H9 (cell line): ENCODE measurements around the gene PARVB. TPM values are rescaled to one million over a fixed set of nuclear protein-coding genes. Genes with fewer than 3 reads are reported as not detected.

ENCODE experiments used
- DNase-seq: peaks from one replicate; pipeline ENCODE4 v3.0.0-alpha.2; 2017
- H2AFZ ChIP-seq: one replicate; pipeline ENCODE4 v1.6.1; 2013; ENCODE audit warnings: mild to moderate bottlenecking, low read length, control low read depth, moderate library complexity
- H2AK5ac ChIP-seq: 2 replicates; pipeline ENCODE4 v1.6.1; 2013; ENCODE audit warnings: low read length, control low read depth, mixed read lengths; ENCODE audit not compliant: insufficient read length
- H2BK120ac ChIP-seq: one replicate; pipeline ENCODE4 v1.6.1; 2013; ENCODE audit warnings: low read depth, mild to moderate bottlenecking, low read length, control low read depth, inconsistent platforms; ENCODE audit not compliant: poor library complexity, severe bottlenecking
- H2BK12ac ChIP-seq: 2 replicates; pipeline ENCODE4 v1.6.1; 2013; ENCODE audit warnings: low read length, control low read depth, mixed read lengths, low read depth; ENCODE audit not compliant: insufficient read length
- H2BK15ac ChIP-seq: 2 replicates; pipeline ENCODE4 v1.6.1; 2013; ENCODE audit warnings: low read depth, low read length, control low read depth
- H2BK20ac ChIP-seq: one replicate; pipeline ENCODE4 v1.6.1; 2013; ENCODE audit warnings: low read depth, mild to moderate bottlenecking, low read length, control low read depth, inconsistent platforms; ENCODE audit not compliant: poor library complexity, severe bottlenecking
- H2BK5ac ChIP-seq: 2 replicates; pipeline ENCODE4 v1.6.1; 2013; ENCODE audit warnings: low read length, control low read depth, mixed read lengths; ENCODE audit not compliant: insufficient read length
- H3K14ac ChIP-seq: 2 replicates; pipeline ENCODE4 v1.6.1; 2013; ENCODE audit warnings: low read length, control low read depth; ENCODE audit not compliant: insufficient read depth
- H3K18ac ChIP-seq: 2 replicates; pipeline ENCODE4 v1.6.1; 2013; ENCODE audit warnings: low read depth, mild to moderate bottlenecking, mixed read lengths, low read length, control low read depth; ENCODE audit not compliant: insufficient read length
- H3K23ac ChIP-seq: 2 replicates; pipeline ENCODE4 v1.6.1; 2013; ENCODE audit warnings: low read length, control low read depth, mixed read lengths, low read depth; ENCODE audit not compliant: insufficient read length
- H3K23me2 ChIP-seq: 2 replicates; pipeline ENCODE4 v1.6.1; 2013; ENCODE audit warnings: low read depth, mild to moderate bottlenecking, mixed read lengths, low read length, control low read depth; ENCODE audit not compliant: insufficient read length, poor library complexity, severe bottlenecking
- H3K27ac ChIP-seq: 2 replicates; pipeline ENCODE4 v1.5.1; 2013; ENCODE audit warnings: low read length, control low read depth, mixed read lengths, low read depth; ENCODE audit not compliant: insufficient read length
- H3K27me3 ChIP-seq: 2 replicates; pipeline ENCODE4 v1.6.1; 2013; ENCODE audit warnings: low read length, control low read depth, inconsistent platforms; ENCODE audit not compliant: insufficient read depth
- H3K4ac ChIP-seq: 2 replicates; pipeline ENCODE4 v1.6.1; 2013; ENCODE audit warnings: low read depth, mild to moderate bottlenecking, control low read depth, inconsistent platforms, low read length, moderate library complexity
- H3K4me1 ChIP-seq: 2 replicates; pipeline ENCODE4 v1.6.1; 2013; ENCODE audit warnings: low read length, control low read depth, inconsistent platforms; ENCODE audit not compliant: insufficient read depth
- H3K4me2 ChIP-seq: 2 replicates; pipeline ENCODE4 v1.6.1; 2013; ENCODE audit warnings: low read length, control low read depth, mixed read lengths; ENCODE audit not compliant: insufficient read length, insufficient read depth
- H3K56ac ChIP-seq: 2 replicates; pipeline ENCODE4 v1.6.1; 2013; ENCODE audit warnings: low read depth, mild to moderate bottlenecking, mixed read lengths, low read length, control low read depth; ENCODE audit not compliant: insufficient read length
- H3K79me1 ChIP-seq: 2 replicates; pipeline ENCODE4 v1.6.1; 2013; ENCODE audit warnings: low read depth, mild to moderate bottlenecking, moderate library complexity, low read length, control low read depth, inconsistent platforms; ENCODE audit not compliant: insufficient read depth, poor library complexity, severe bottlenecking
- H3K79me2 ChIP-seq: 2 replicates; pipeline ENCODE4 v1.6.1; 2013; ENCODE audit warnings: low read length, control low read depth, inconsistent platforms; ENCODE audit not compliant: insufficient read depth
- H3K9ac ChIP-seq: 2 replicates; pipeline ENCODE4 v1.6.1; 2013; ENCODE audit warnings: low read length, control low read depth, mixed read lengths; ENCODE audit not compliant: insufficient read length; ENCODE audit errors: extremely low read depth
- H3K9me3 ChIP-seq: one replicate; pipeline ENCODE4 v1.6.1; 2013; ENCODE audit warnings: low read depth, low read length, inconsistent platforms; ENCODE audit not compliant: control insufficient read depth
- H3T11ph ChIP-seq: one replicate; pipeline ENCODE4 v1.6.1; 2013; ENCODE audit warnings: mild to moderate bottlenecking, low read length, control low read depth, inconsistent platforms
- H4K20me1 ChIP-seq: one replicate; pipeline ENCODE4 v1.6.1; 2013; ENCODE audit not compliant: control insufficient read depth, insufficient read length, insufficient read depth
- H4K5ac ChIP-seq: 2 replicates; pipeline ENCODE4 v1.6.1; 2013; ENCODE audit warnings: low read depth, mild to moderate bottlenecking, mixed read lengths, low read length, control low read depth; ENCODE audit not compliant: insufficient read length
- H4K8ac ChIP-seq: replicated peaks from 2 replicates; pipeline ENCODE4 v1.6.1; 2013; ENCODE audit warnings: low read length, control low read depth, mixed read lengths, low read depth; ENCODE audit not compliant: insufficient read length
- H4K91ac ChIP-seq: 2 replicates; pipeline ENCODE4 v1.6.1; 2013; ENCODE audit warnings: low read depth, mild to moderate bottlenecking, moderate library complexity, mixed read lengths, low read length, control low read depth; ENCODE audit not compliant: insufficient read length
- H3K27ac Mint-ChIP-seq, 3 experiments: 2 replicates in 2 of 3; 3 replicates in 1 of 3; pipeline ENCODE4 v1.8.0; 2020 to 2021; ENCODE audit warnings: mixed read lengths in 3 of 3, mild to moderate bottlenecking in 1 of 3, moderate library complexity in 1 of 3
- H3K27me3 Mint-ChIP-seq: 2 replicates; pipeline ENCODE4 v1.8.0; 2021; ENCODE audit warnings: low read depth, mild to moderate bottlenecking, moderate library complexity, mixed read lengths
- H3K36me3 Mint-ChIP-seq, 3 experiments: 2 replicates in 2 of 3; 3 replicates in 1 of 3; pipeline ENCODE4 v1.8.0; 2020 to 2021; ENCODE audit warnings: low read depth in 3 of 3, mixed read lengths in 3 of 3; ENCODE audit not compliant: insufficient read depth in 1 of 3
- H3K4me1 Mint-ChIP-seq, 2 experiments: 2 replicates each; pipeline ENCODE4 v1.8.0; 2020; ENCODE audit warnings: mixed read lengths in 2 of 2
- H3K4me3 Mint-ChIP-seq, 2 experiments: 2 replicates in 1 of 2; 3 replicates in 1 of 2; pipeline ENCODE4 v1.8.0; 2020 to 2021; ENCODE audit warnings: mild to moderate bottlenecking in 2 of 2, mixed read lengths in 2 of 2, moderate library complexity in 1 of 2
- H3K9me3 Mint-ChIP-seq, 2 experiments: 2 replicates in 1 of 2; 3 replicates in 1 of 2; pipeline ENCODE4 v1.8.0; 2020; ENCODE audit warnings: mild to moderate bottlenecking in 2 of 2, mixed read lengths in 2 of 2, moderate library complexity in 1 of 2
- CTCF ChIP-seq: fragments of 200-600 bp; sonication (generic); conservative IDR thresholded peaks from 3 replicates; pipeline ENCODE4 v1.8.0; 2021; ENCODE audit warnings: antibody characterized with exemption, mild to moderate bottlenecking
- WGBS: extraction: QIAGEN DNeasy Blood & Tissue Kit; methylation state at CpG from one replicate; pipeline ENCODE4 v1.1.7; 2013; ENCODE audit warnings: missing lambda C conversion rate, low lambda C conversion rate, mixed read lengths; ENCODE audit not compliant: insufficient read length; ENCODE audit errors: extremely low coverage; 5-methylcytosine and 5-hydroxymethylcytosine counted together
- total RNA-seq: library from RNA; stranded (reverse); gene quantifications from 2 replicates; pipeline ENCODE4 v1.2.1, GENCODE V29; 2021

The PARVB gene
- total RNA-seq, 1 experiment from 2014 or later = 15.6 TPM

GRCh38 chr22:44170470-44170869 lies 146.4 kb downstream of the PARVB start:
- Histone ChIP-seq H4K20me1 (no peaks in the 10 kb centered on the region), H3K23ac (no peak overlapping the region), H3K79me2 (no peaks in the 10 kb centered on the region), H3K9ac (no peak overlapping the region), H3K23me2 (no peaks in the 10 kb centered on the region), H3T11ph (no peak overlapping the region), H2BK15ac (no peak overlapping the region), H3K56ac (no peak overlapping the region), H3K4ac (no peak overlapping the region), H2AFZ (no peak overlapping the region), H2BK120ac (no peak overlapping the region), H3K79me1 (no peaks in the 10 kb centered on the region), H2AK5ac (no peak overlapping the region), H3K4me2 (no peak overlapping the region), H4K91ac (no peak overlapping the region), H3K18ac (no peak overlapping the region), H2BK5ac (no peak overlapping the region), H2BK12ac (no peak overlapping the region), H3K4me1 (peaks cover 5% of the 10 kb centered on the region; the same call in 1 of the 2 replicates), H3K27me3 (no peaks in the 10 kb centered on the region), H3K27ac (no peak overlapping the region), H3K9me3 (no peaks in the 10 kb centered on the region), H2BK20ac (no peak overlapping the region), H4K8ac (no peak overlapping the region), H4K5ac (no peak overlapping the region), H3K14ac (no peak overlapping the region)
- no CpG with 5 or more reads among the region's 11 CpGs for WGBS
- no peaks in the 10 kb centered on the region; a peak in 2 of 7 replicates for H3K36me3 Mint-ChIP-seq
- peaks cover 3% of the 10 kb centered on the region for H3K27me3 Mint-ChIP-seq
- no peak overlapping the region for H3K4me3 Mint-ChIP-seq
- H3K27ac Mint-ChIP-seq = 0 out of 7 replicates have a peak overlapping the region, but pooled peaks of 1 of the 3 experiments have one; percentile 44
- no peak for DNase-seq
- H3K4me1 Mint-ChIP-seq = peaks cover 45 to 46% of the 10 kb centered on the region in 2 experiments
- TF ChIP-seq CTCF = no peak
- H3K9me3 Mint-ChIP-seq = no peaks in the 10 kb centered on the region
